K562 (cell line): ENCODE data around the gene BEND5. TPM values are rescaled to one million over a fixed set of nuclear protein-coding genes. Genes with fewer than 3 reads are reported as not detected.

Experiments used
- ATAC-seq: fragments of 200-7000 bp; cut with Tn5 transposase; 3 replicates; pipeline ENCODE4 v1.9.1; 2020; ENCODE audit warnings: moderate library complexity
- BruUV-seq: library from RNA; stranded (reverse); fragments of 400-500 nt; replicated peaks from 2 replicates; lab custom pipeline; 2021; lab: Mats Ljungman, UMichigan
- CTCF ChIA-PET: fragments of 300-600 bp; formaldehyde crosslinking; extraction: SDS; loops from one replicate; lab custom pipeline; 2021; ENCODE audit warnings: low intra/inter-chr PET ratio; lab: Yijun Ruan, JAX
- POLR2A ChIA-PET: fragments of 300-600, 350-650 bp; sonication (Branson Sonifier 250); formaldehyde crosslinking; extraction: SDS; loops from one replicate; lab custom pipeline; 2021; ENCODE audit warnings: antibody characterized with exemption, inconsistent platforms; lab: Yijun Ruan, JAX
- DNase-seq, 4 experiments: peaks; one replicate each; pipeline versions ENCODE4 v3.0.0 to v3.0.0-alpha.2; 2011 to 2018; ENCODE audit warnings: low spot score in 3 of 4, mixed read lengths in 3 of 4; ENCODE audit errors: extremely low read depth in 1 of 4
- FAIRE-seq: peaks from 2 replicates; lab custom pipeline; 2011; peaks lifted over from hg19 to GRCh38; lab: Jason Lieb, UNC
- H2AFZ ChIP-seq: 2 replicates; pipeline ENCODE4 v1.6.0; 2011; ENCODE audit warnings: low read depth, low read length, control low read depth, inconsistent platforms
- H3K27ac ChIP-seq: fragments of 200-600 bp; 3 replicates; pipeline ENCODE4 v1.8.0; 2011; ENCODE audit warnings: low read depth, mild to moderate bottlenecking, control low read depth, inconsistent platforms, low read length, moderate library complexity, mixed read lengths; ENCODE audit errors: extremely low read depth
- H3K27me3 ChIP-seq, 2 experiments: fragments of 300-600 bp in 1 of 2; 2 replicates in 1 of 2; 3 replicates in 1 of 2; pipeline versions ENCODE4 v1.6.0 to v1.8.0; 2011; ENCODE audit warnings: inconsistent platforms in 2 of 2, low read length in 2 of 2, mild to moderate bottlenecking in 1 of 2, mixed read lengths in 1 of 2, moderate library complexity in 1 of 2; ENCODE audit not compliant: control insufficient read depth in 2 of 2, insufficient read depth in 2 of 2
- H3K36me3 ChIP-seq: fragments of 300-600 bp; 3 replicates; pipeline ENCODE4 v1.8.0; 2011; ENCODE audit warnings: mild to moderate bottlenecking, low read length, inconsistent platforms; ENCODE audit not compliant: control insufficient read depth, insufficient read depth
- H3K4me1 ChIP-seq, 2 experiments: fragments of 200-600 bp in 1 of 2; replicated peaks in 1 of 2; 2 replicates in 1 of 2; 3 replicates in 1 of 2; pipeline versions ENCODE4 v1.5.1 to v1.8.0; 2011; ENCODE audit warnings: inconsistent platforms in 2 of 2, low read length in 2 of 2, mild to moderate bottlenecking in 1 of 2, mixed read lengths in 1 of 2, moderate library complexity in 1 of 2; ENCODE audit not compliant: control insufficient read depth in 2 of 2, insufficient read depth in 2 of 2
- H3K4me2 ChIP-seq: 2 replicates; pipeline ENCODE4 v1.6.1; 2011; ENCODE audit warnings: low read length, control low read depth, inconsistent platforms, mixed read lengths; ENCODE audit not compliant: insufficient read depth
- H3K4me3 ChIP-seq: fragments of 200-600 bp; sonication (generic), shearing (Covaris generic); 2 replicates; pipeline ENCODE4 v1.5.1; 2016; ENCODE audit warnings: control low read depth, inconsistent platforms
- H3K79me2 ChIP-seq: fragments of 200-600 bp; 3 replicates; pipeline ENCODE4 v1.8.0; 2011; ENCODE audit warnings: low read length, inconsistent platforms; ENCODE audit not compliant: control insufficient read depth, insufficient read depth
- H3K9ac ChIP-seq, 2 experiments: 2 replicates each; pipeline versions ENCODE4 v1.6.0 to v1.6.1; 2011; ENCODE audit warnings: low read depth in 2 of 2, low read length in 2 of 2, control low read depth in 1 of 2, inconsistent platforms in 1 of 2, mild to moderate bottlenecking in 1 of 2, mixed read lengths in 1 of 2; ENCODE audit not compliant: insufficient read depth in 1 of 2
- H3K9me1 ChIP-seq: one replicate; pipeline ENCODE4 v1.6.0; 2011; ENCODE audit warnings: inconsistent platforms, mild to moderate bottlenecking, low read length, moderate library complexity; ENCODE audit not compliant: control insufficient read depth, insufficient read depth
- H3K9me3 ChIP-seq: replicated peaks from 2 replicates; pipeline ENCODE4 v1.5.1; 2011; ENCODE audit warnings: low read depth, low read length, inconsistent platforms; ENCODE audit not compliant: control insufficient read depth, insufficient read depth
- H4K20me1 ChIP-seq: replicated peaks from 2 replicates; pipeline ENCODE4 v1.6.1; 2011; ENCODE audit warnings: low read length, inconsistent platforms, mixed read lengths; ENCODE audit not compliant: control insufficient read depth, insufficient read depth
- ARID3A ChIP-seq: IDR thresholded peaks from 2 replicates; pipeline ENCODE4 v1.6.1; 2012; ENCODE audit warnings: low read depth, low read length, improper control_type of control experiment, borderline replicate concordance
- MTF1 ChIP-seq: fragments of 250-450 bp; sonication (Bioruptor Pico); IDR thresholded peaks from 2 replicates; pipeline ENCODE4 v1.9.0; 2021; ENCODE audit warnings: moderate library complexity, mild to moderate bottlenecking, inconsistent platforms, borderline replicate concordance
- NCOA4 ChIP-seq: fragments of 450-650 bp; IDR thresholded peaks from 2 replicates; pipeline ENCODE4 v1.6.1; 2018; ENCODE audit warnings: mild to moderate bottlenecking; ENCODE audit not compliant: partially characterized antibody
- POLR3G ChIP-seq: IDR thresholded peaks from 2 replicates; pipeline ENCODE4 v1.6.1; 2011; ENCODE audit not compliant: insufficient read length, insufficient replicate concordance; ENCODE audit errors: extremely low read depth
- RCOR1 ChIP-seq, 2 experiments: IDR thresholded peaks; 2 replicates each; pipeline ENCODE4 v1.6.1; 2012; ENCODE audit warnings: low read depth in 2 of 2, low read length in 2 of 2, borderline replicate concordance in 1 of 2, improper control_type of control experiment in 1 of 2
- RFX5 ChIP-seq: IDR thresholded peaks from 2 replicates; pipeline ENCODE4 v1.6.1; 2011; ENCODE audit warnings: low read depth, mild to moderate bottlenecking, improper control_type of control experiment, low read length
- SMARCA4 ChIP-seq: fragments of 450-650 bp; IDR thresholded peaks from 2 replicates; pipeline ENCODE4 v1.6.1; 2016
- SPI1 ChIP-seq: IDR thresholded peaks from 2 replicates; pipeline ENCODE4 v1.6.1; 2011; ENCODE audit warnings: low read depth, low read length, control low read depth, borderline replicate concordance
- TAF1 ChIP-seq: IDR thresholded peaks from 2 replicates; pipeline ENCODE4 v1.6.1; 2011; ENCODE audit warnings: mild to moderate bottlenecking, low read length, moderate library complexity; ENCODE audit not compliant: insufficient read depth, control insufficient read depth, severe bottlenecking; ENCODE audit errors: extremely low read depth
- TAL1 ChIP-seq: fragments of 450-650 bp; IDR thresholded peaks from 2 replicates; pipeline ENCODE4 v1.6.1; 2016; ENCODE audit warnings: mild to moderate bottlenecking
- ZBTB5 ChIP-seq: fragments of 450-650 bp; IDR thresholded peaks from 2 replicates; pipeline ENCODE4 v1.6.1; 2017; ENCODE audit warnings: antibody characterized with exemption
- ZFP30 ChIP-seq: fragments of 250-450 bp; sonication (Bioruptor Pico); IDR thresholded peaks from 2 replicates; pipeline ENCODE4 v1.8.0; 2022; ENCODE audit warnings: moderate library complexity, mild to moderate bottlenecking, inconsistent platforms, borderline replicate concordance
- ZHX1 ChIP-seq: fragments of 150-350 bp; conservative IDR thresholded peaks from 2 replicates; pipeline ENCODE4 v1.6.1; 2014; ENCODE audit warnings: low read length
- ZNF280B ChIP-seq: fragments of 250-450 bp; sonication (Bioruptor Pico); IDR thresholded peaks from 2 replicates; pipeline ENCODE4 v1.5.1; 2021; ENCODE audit warnings: mild to moderate bottlenecking
- ZNF696 ChIP-seq: fragments of 250-450 bp; sonication (Bioruptor Pico); conservative IDR thresholded peaks from 2 replicates; pipeline ENCODE4 v1.4.0; 2020; ENCODE audit warnings: mild to moderate bottlenecking, moderate library complexity
- in situ Hi-C: fragments of 300-500 bp; cut with MboI; formaldehyde crosslinking; loops from 4 replicates; pipeline ENCODE4 v1.15.0; 2018; ENCODE audit warnings: inconsistent platforms, mixed read lengths
- intact Hi-C: fragments of 100-400 bp; cut with micrococcal nuclease; formaldehyde crosslinking; loops from 2 replicates; pipeline ENCODE4 v1.14.2; 2022
- polyA plus RNA-seq, 8 experiments: library from polyadenylated mRNA; depleted of rRNA in 4 of 8; stranded (reverse) in 5 of 8; unstranded in 3 of 8; fragments of >200 nt; fragmentation: Nextera tagmentation in 2 of 8; fragmentation: Illumina TruSeq in 1 of 8; extraction: Ambion mirVana in 2 of 8; extraction: Trizol in 1 of 8; gene quantifications; 2 replicates each; pipeline versions ENCODE4 v1.2.1 to v1.2.3, GENCODE V29; 2011 to 2014; ENCODE audit warnings: inconsistent platforms in 1 of 8, missing spikeins in 1 of 8
- total RNA-seq, 7 experiments: library from RNA; depleted of rRNA in 6 of 7; stranded (reverse); fragments of >200 nt in 6 of 7; fragmentation: Illumina TruSeq in 2 of 7; extraction: Trizol in 2 of 7; gene quantifications; 2 replicates each; pipeline versions ENCODE4 v1.2.1 to v1.2.3, GENCODE V29; 2011 to 2021; ENCODE audit warnings: low replicate concordance in 1 of 7

Gene BEND5
- total and polyA plus RNA-seq, 9 of the 15 experiments (the other 6 are each of a cell fraction or from before 2014, with no cell fraction given), result not detected

GRCh38 chr1:48761986-48762385 lies 14.7 kb downstream of the BEND5 start (continued):
- TF ChIP-seq ARID3A, result no peak
- no peak for TF ChIP-seq SPI1
- TF ChIP-seq SMARCA4, result no peak

- Histone ChIP-seq H3K27me3 (no peaks in the 10 kb centered on the region), H2AFZ (no peak overlapping the region), H3K9me1 (no peaks in the 10 kb centered on the region), H3K4me2 (no peak overlapping the region), H3K27ac (no peak overlapping the region), H4K20me1 (no peaks in the 10 kb centered on the region), H3K36me3 (no peaks in the 10 kb centered on the region), H3K9me3 (no peaks in the 10 kb centered on the region), H3K4me1 (no peaks in the 10 kb centered on the region), H3K4me3 (no peak overlapping the region), H3K9ac (no peak overlapping the region), H3K79me2 (no peaks in the 10 kb centered on the region)
- DNase-seq (no peak), FAIRE-seq (no peak), ATAC-seq (no peak)
- in situ Hi-C loops, result no loop called here
- CTCF ChIA-PET, result no interaction called here
- intact Hi-C loops, result no loop called here
- POLR2A ChIA-PET, result no interaction called here
- BruUV-seq, result no TSS peak
- TF ChIP-seq POLR3G (no peak), ZHX1 (no peak), ZFP30 (CRISPR knock-in tag) (no peak), ZNF696 (no peak), NCOA4 (no peak), RFX5 (no peak), ZBTB5 (no peak), TAL1 (no peak), RCOR1 (IDR thresholded peaks at IDR 0.05; ENCODE audit: borderline replicate concordance in 1 of 2, low read depth in 2 of 2, low read length in 2 of 2) (no peak), MTF1 (no peak), ZNF280B (no peak), TAF1 (no peak)
Measured at GRCh38 chr1:48761411-48761810, 15.3 kb downstream of the BEND5 start.
